Parietal lobe (tissue), 2 donors: ENCODE data around the gene HSPA4. TPM values are rescaled to one million over a fixed set of nuclear protein-coding genes. Genes with fewer than 3 reads are reported as not detected.

Source experiments
- small RNA-seq: library from RNA; depleted of rRNA; stranded (forward); fragments of <200 nt; gene quantifications from one replicate; pipeline ENCODE3, GENCODE V24; 2014; ENCODE audit warnings: low replicate concordance
- total RNA-seq: library from RNA; depleted of rRNA; stranded (reverse); fragments of >200 nt; gene quantifications from one replicate; pipeline ENCODE4 v1.2.3, GENCODE V29; 2014

HSPA4 gene
- total RNA-seq = 109 TPM

GRCh38 chr5:133051542-133052316 is at the start of gene HSPA4:
Gene HSPA4, plus strand, starts transcription at chr5:133052013. Its CDS starts 238 bp downstream, at chr5:133052251.

GRCh38 chr5:133025804-133026663 is 25.8 kb upstream of the HSPA4 start, which contains the start of gene ZCCHC10:
Gene ZCCHC10, minus strand, starts transcription at chr5:133026549. Its CDS starts 12 bp downstream, at chr5:133026537.

Small RNA genes within 50 kb of the gene (small RNA-seq; reads per million reads assigned to genes)
- gene AC113410.1 (not detected), gene AC113410.3 (not detected)

Other genes with a start within 250 kb of the HSPA4 start
- gene SOWAHA, start 238.7 kb upstream of the HSPA4 start, total RNA-seq = 3.1 TPM
- 0.94 TPM for gene SHROOM1, start 221.4 kb upstream of the HSPA4 start, total RNA-seq
- gene GDF9, start 185.5 kb upstream of the HSPA4 start, total RNA-seq = 0.94 TPM
- gene UQCRQ, start 185.4 kb upstream of the HSPA4 start, total RNA-seq = 93.9 TPM
- 4.7 TPM for gene LEAP2, start 178.3 kb upstream of the HSPA4 start, total RNA-seq
- 118 TPM for gene AFF4, start 88.4 kb upstream of the HSPA4 start, total RNA-seq
- 16.3 TPM for gene ZCCHC10, start 25.5 kb upstream of the HSPA4 start, total RNA-seq